Smooth muscle cell (in vitro differentiated cells): ENCODE measurements around the gene USP8. TPM values are rescaled to one million over a fixed set of nuclear protein-coding genes. Genes with fewer than 3 reads are reported as not detected.

Experiments used
- DNase-seq: peaks from one replicate; lab custom pipeline; 2025; ENCODE audit not compliant: unreplicated experiment; lab: John Stamatoyannopoulos, UW
- H2AFZ ChIP-seq: fragments of 200-600 bp; sonication (generic); 2 replicates; pipeline ENCODE4 v1.6.0; 2016; ENCODE audit warnings: antibody characterized with exemption, low read depth, mild to moderate bottlenecking
- H3F3A ChIP-seq: fragments of 200-600 bp; sonication (generic); 2 replicates; pipeline ENCODE4 v1.6.0; 2017; ENCODE audit warnings: antibody characterized with exemption, low read depth
- H3K27ac ChIP-seq: fragments of 200-600 bp; sonication (generic); 2 replicates; pipeline ENCODE4 v1.5.1; 2016; ENCODE audit warnings: low read depth, mild to moderate bottlenecking
- H3K27me3 ChIP-seq: fragments of 200-600 bp; sonication (generic); 2 replicates; pipeline ENCODE4 v1.6.1; 2016; ENCODE audit warnings: low read depth, mild to moderate bottlenecking
- H3K36me3 ChIP-seq: fragments of 200-600 bp; sonication (generic); 2 replicates; pipeline ENCODE4 v1.5.1; 2016; ENCODE audit warnings: low read depth
- H3K4me1 ChIP-seq: fragments of 200-600 bp; sonication (generic); 2 replicates; pipeline ENCODE4 v1.5.1; 2016; ENCODE audit warnings: low read depth
- H3K4me2 ChIP-seq: fragments of 200-600 bp; sonication (generic); 2 replicates; pipeline ENCODE4 v1.6.0; 2016; ENCODE audit warnings: mild to moderate bottlenecking
- H3K4me3 ChIP-seq: fragments of 200-600 bp; sonication (generic); 2 replicates; pipeline ENCODE4 v1.5.1; 2016; ENCODE audit warnings: mild to moderate bottlenecking
- H3K79me2 ChIP-seq: fragments of 200-600 bp; sonication (generic); 2 replicates; pipeline ENCODE4 v1.6.0; 2016; ENCODE audit warnings: low read depth, mild to moderate bottlenecking
- H3K9ac ChIP-seq: fragments of 200-600 bp; sonication (generic); 2 replicates; pipeline ENCODE4 v1.6.0; 2016; ENCODE audit warnings: low read depth
- H3K9me3 ChIP-seq: fragments of 200-600 bp; sonication (generic); replicated peaks from 2 replicates; pipeline ENCODE4 v1.5.1; 2016; ENCODE audit warnings: low read depth
- H4K20me1 ChIP-seq: fragments of 200-600 bp; sonication (generic); 2 replicates; pipeline ENCODE4 v1.6.0; 2016; ENCODE audit warnings: low read depth
- CTCF ChIP-seq: fragments of 200-600 bp; sonication (generic); IDR thresholded peaks from 2 replicates; pipeline ENCODE4 v1.5.1; 2017; ENCODE audit warnings: borderline replicate concordance, mild to moderate bottlenecking, antibody characterized with exemption; ENCODE audit not compliant: insufficient read depth, poor library complexity, severe bottlenecking
- WGBS: methylation state at CpG from one replicate; pipeline ENCODE4 v1.1.7; 2016; ENCODE audit warnings: low lambda C conversion rate; 5-methylcytosine and 5-hydroxymethylcytosine counted together
- polyA plus RNA-seq: library from polyadenylated mRNA; unstranded; fragments of >200 nt; fragmentation: Nextera tagmentation; extraction: Ambion mirVana; gene quantifications from 2 replicates; pipeline ENCODE4 v1.2.1, GENCODE V29; 2016
- total RNA-seq: library from RNA; depleted of rRNA; stranded (reverse); fragments of >200 nt; gene quantifications from 2 replicates; pipeline ENCODE4 v1.2.3, GENCODE V29; 2014

The USP8 gene
- total and polyA plus RNA-seq, 2 experiments from 2014 or later = 46.0 to 50.4 TPM

- TF ChIP-seq CTCF = no peak
- Histone ChIP-seq H3F3A (peaks cover 6% of the 10 kb centered on the region), H4K20me1 (peaks cover 53% of the 10 kb centered on the region), H3K79me2 (peaks cover 72% of the 10 kb centered on the region), H3K4me1 (peaks cover 13% of the 10 kb centered on the region), H3K4me3 (no peak overlapping the region), H3K36me3 (no peaks in the 10 kb centered on the region), H3K27me3 (no peaks in the 10 kb centered on the region), H3K9ac (no peak overlapping the region), H3K9me3 (no peaks in the 10 kb centered on the region), H3K27ac (no peak overlapping the region), H2AFZ (no peak overlapping the region), H3K4me2 (no peak overlapping the region)
- no peak for DNase-seq
- WGBS = 96% methylated on average over 9 of the region's 9 CpGs
These were observed 2.2 kb downstream of the USP8 start for GRCh38 chr15:50426428-50426827.

GRCh38 chr15:50431204-50431603 is 7.0 kb downstream of the USP8 start:
- TF ChIP-seq CTCF = no peak
- H3K4me2 ChIP-seq = no peak overlapping the region
- H3F3A ChIP-seq = no peaks in the 10 kb centered on the region
- peaks cover 97% of the 10 kb centered on the region for H4K20me1 ChIP-seq
- no peaks in the 10 kb centered on the region for H3K4me1 ChIP-seq
- H3K27me3 ChIP-seq = no peaks in the 10 kb centered on the region
- no peak overlapping the region for H3K9ac ChIP-seq
- no peaks in the 10 kb centered on the region for H3K36me3 ChIP-seq
- 94% methylated on average over 1 of the region's 1 CpG for WGBS
- no peak for DNase-seq
- H3K27ac ChIP-seq = no peak overlapping the region
- no peak overlapping the region for H2AFZ ChIP-seq
- no peaks in the 10 kb centered on the region for H3K9me3 ChIP-seq
- H3K79me2 ChIP-seq = peaks cover 100% of the 10 kb centered on the region
- H3K4me3 ChIP-seq = no peak overlapping the region

- peaks cover 100% of the 10 kb centered on the region for H3K79me2 ChIP-seq
- 99% methylated on average over 2 of the region's 2 CpGs for WGBS
- DNase-seq = no peak
- H3K4me3 ChIP-seq = no peak overlapping the region
- no peaks in the 10 kb centered on the region for H3K9me3 ChIP-seq
- TF ChIP-seq CTCF = no peak
- no peak overlapping the region for H3K27ac ChIP-seq
- no peaks in the 10 kb centered on the region for H3K4me1 ChIP-seq
- H4K20me1 ChIP-seq = peaks cover 97% of the 10 kb centered on the region
- no peak overlapping the region for H2AFZ ChIP-seq
- H3K4me2 ChIP-seq = no peak overlapping the region
- no peaks in the 10 kb centered on the region for H3K36me3 ChIP-seq
- no peaks in the 10 kb centered on the region for H3F3A ChIP-seq
- no peak overlapping the region for H3K9ac ChIP-seq
- no peaks in the 10 kb centered on the region for H3K27me3 ChIP-seq
These were observed 8.0 kb downstream of the USP8 start for GRCh38 chr15:50432230-50432629.

- no peak for TF ChIP-seq CTCF
- no peaks in the 10 kb centered on the region for H3K27me3 ChIP-seq
- no peak overlapping the region for H2AFZ ChIP-seq
- no peaks in the 10 kb centered on the region for H3K9me3 ChIP-seq
- DNase-seq = no peak
- no peaks in the 10 kb centered on the region for H3F3A ChIP-seq
- peaks cover 90% of the 10 kb centered on the region for H4K20me1 ChIP-seq
- no peak overlapping the region for H3K4me3 ChIP-seq
- peaks cover 92% of the 10 kb centered on the region for H3K79me2 ChIP-seq
- peaks cover 9% of the 10 kb centered on the region for H3K36me3 ChIP-seq
- H3K9ac ChIP-seq = no peak overlapping the region
- no peak overlapping the region for H3K27ac ChIP-seq
- no peaks in the 10 kb centered on the region for H3K4me1 ChIP-seq
- no peak overlapping the region for H3K4me2 ChIP-seq
- 98% methylated on average over 2 of the region's 2 CpGs for WGBS
These were observed 11.6 kb downstream of the USP8 start for GRCh38 chr15:50435772-50436171.
